Activated CD8-positive, alpha-beta T cell treated with anti-CD3 and anti-CD28 coated beads, Interleukin-2, amount 10 ng/mL, durations not matched to agents 7 days and 5 days (primary cell): ENCODE data around the gene TAS2R31. TPM values are rescaled to one million over a fixed set of nuclear protein-coding genes. Genes with fewer than 3 reads are reported as not detected.
"Not testable (repeated sequence)": the region's sequence is repeated elsewhere in the genome, so short reads cannot be mapped to it uniquely, and the experiment has no call there.

Experiments used
- ATAC-seq: fragments of 150-1000 bp; cut with Tn5 transposase; one replicate; pipeline ENCODE4 v1.10.0; 2021; ENCODE audit warnings: moderate library complexity
- CTCF ChIA-PET: fragments of 350-600 bp; sonication (Branson Sonifier 250); formaldehyde crosslinking; loops from one replicate; lab custom pipeline; 2021; ENCODE audit warnings: antibody characterized with exemption; lab: Charles Lee
- POLR2A ChIA-PET: fragments of 350-600 bp; sonication (Branson Sonifier 250); formaldehyde crosslinking; loops from one replicate; lab custom pipeline; 2021; ENCODE audit warnings: antibody characterized with exemption; lab: Charles Lee
- DNase-seq: peaks from one replicate; pipeline ENCODE4 v3.0.0-alpha.2; 2020
- H3K27ac Mint-ChIP-seq: one replicate; pipeline ENCODE4 v1.8.0; 2021; ENCODE audit warnings: mild to moderate bottlenecking, mixed read lengths
- H3K27me3 Mint-ChIP-seq: one replicate; pipeline ENCODE4 v1.8.0; 2021; ENCODE audit warnings: low read depth, mixed read lengths
- H3K36me3 Mint-ChIP-seq: one replicate; pipeline ENCODE4 v1.8.0; 2021; ENCODE audit warnings: low read depth, mixed read lengths
- H3K4me1 Mint-ChIP-seq: one replicate; pipeline ENCODE4 v1.8.0; 2021; ENCODE audit warnings: low read depth, mixed read lengths
- H3K4me3 Mint-ChIP-seq: one replicate; pipeline ENCODE4 v1.8.0; 2021; ENCODE audit warnings: mild to moderate bottlenecking, mixed read lengths
- H3K9me3 Mint-ChIP-seq: one replicate; pipeline ENCODE4 v1.8.0; 2022; ENCODE audit warnings: mixed read lengths; ENCODE audit not compliant: insufficient read depth
- total RNA-seq, 2 experiments: library from RNA; stranded (reverse); gene quantifications; one replicate each; pipeline ENCODE4 v1.2.3, GENCODE V29; 2021

The TAS2R31 gene
- 1 to 10 TPM; 2.2 to 3.0 TPM for total RNA-seq

DNA sequence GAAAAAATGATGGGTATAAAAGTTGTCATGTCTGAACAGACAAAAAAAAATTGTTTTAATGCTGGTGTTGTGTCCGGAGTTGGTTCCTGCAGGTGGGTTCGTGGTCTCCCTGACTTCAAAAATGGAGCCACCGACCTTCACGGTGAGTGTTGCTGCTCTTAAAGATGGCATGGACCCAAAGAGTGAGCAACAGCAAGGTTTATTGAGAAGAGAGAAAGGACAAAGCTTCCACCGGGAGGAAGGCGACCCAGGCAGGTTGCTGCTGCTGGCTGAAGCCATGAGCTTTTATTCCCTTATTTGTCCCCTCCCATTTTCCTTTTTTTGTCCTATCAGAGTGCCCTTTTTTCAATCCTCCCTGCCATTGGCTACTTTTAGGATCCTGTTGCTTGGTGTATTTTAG, at the start of gene TAS2R31:
Gene TAS2R31 (minus strand): TSS at position 101 of the 400 bp plus-strand sequence. CDS start 72 bp downstream, at position 29.
- H3K27me3 Mint-ChIP-seq: no peaks in the 10 kb centered on the region
- no peaks in the 10 kb centered on the region for H3K4me1 Mint-ChIP-seq
- CTCF ChIA-PET: no interaction called here
- ATAC-seq (no peak), DNase-seq (no peak)
- H3K27ac Mint-ChIP-seq: no peak within 1 kb of the TSS
- POLR2A ChIA-PET: no interaction called here
- peaks cover 26% of the 10 kb centered on the region for H3K36me3 Mint-ChIP-seq
- H3K4me3 Mint-ChIP-seq: no peak within 1 kb of the TSS
- H3K9me3 Mint-ChIP-seq: no peaks in the 10 kb centered on the region

GRCh38 chr12:11078246-11078645, 47.0 kb upstream of the TAS2R31 start:
- no peak for ATAC-seq
- H3K27me3 Mint-ChIP-seq: no peaks in the 10 kb centered on the region

DNA sequence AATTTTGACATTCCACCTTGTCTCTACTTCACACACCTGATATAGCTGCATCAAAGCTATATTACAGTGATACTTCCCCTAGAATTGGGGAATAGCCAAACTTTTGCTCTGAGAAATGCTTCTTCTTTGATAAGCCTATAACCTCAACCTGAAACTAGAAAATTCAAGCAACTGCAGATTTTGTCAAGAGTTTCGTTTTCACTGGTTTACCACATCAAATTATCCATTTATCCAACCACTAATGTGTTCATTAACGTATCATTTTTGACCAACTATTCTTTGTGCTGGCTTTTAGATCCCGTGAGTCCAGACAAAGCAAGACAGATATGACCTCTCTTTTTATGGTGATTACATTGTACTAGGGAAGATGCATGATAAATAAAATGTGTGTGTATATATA, 44.4 kb upstream of the TAS2R31 start:
- DNase-seq (no peak), ATAC-seq (no peak)
- CTCF ChIA-PET: no interaction called here
- POLR2A ChIA-PET: interaction anchor here (1.3 kb wide), 1 partner anchor 95 kb away, joined by 3 read pairs; the partner anchor contains the start of gene SMIM10L1
- no peaks in the 10 kb centered on the region for H3K27me3 Mint-ChIP-seq
- H3K27ac Mint-ChIP-seq: no peak overlapping the region
- peaks cover 8% of the 10 kb centered on the region for H3K9me3 Mint-ChIP-seq
- H3K4me1 Mint-ChIP-seq: no peaks in the 10 kb centered on the region
- peaks cover 7% of the 10 kb centered on the region for H3K36me3 Mint-ChIP-seq
- H3K4me3 Mint-ChIP-seq: no peak overlapping the region

More at GRCh38 chr12:11078246-11078645, 47.0 kb upstream of the TAS2R31 start:
- H3K4me1 Mint-ChIP-seq: no peaks in the 10 kb centered on the region
- POLR2A ChIA-PET: no interaction called here
- no peak for DNase-seq
- no peak overlapping the region for H3K27ac Mint-ChIP-seq
- peaks cover 14% of the 10 kb centered on the region for H3K9me3 Mint-ChIP-seq
- H3K4me3 Mint-ChIP-seq: no peak overlapping the region
- peaks cover 7% of the 10 kb centered on the region for H3K36me3 Mint-ChIP-seq
- CTCF ChIA-PET: no interaction called here

GRCh38 chr12:11071414-11071813, 40.2 kb upstream of the TAS2R31 start:
- no peak for DNase-seq
- no peak overlapping the region for H3K27ac Mint-ChIP-seq
- H3K4me1 Mint-ChIP-seq: no peaks in the 10 kb centered on the region
- peaks cover 9% of the 10 kb centered on the region for H3K36me3 Mint-ChIP-seq
- no peak for ATAC-seq
- no peaks in the 10 kb centered on the region for H3K27me3 Mint-ChIP-seq
- ChIA-PET CTCF (no interaction called here), POLR2A (no interaction called here)
- no peaks in the 10 kb centered on the region for H3K9me3 Mint-ChIP-seq
- no peak overlapping the region for H3K4me3 Mint-ChIP-seq

GRCh38 chr12:11070999-11071398, 39.8 kb upstream of the TAS2R31 start:
- Mint-ChIP-seq H3K4me1 (no peaks in the 10 kb centered on the region), H3K9me3 (peaks cover under 1% of the 10 kb centered on the region), H3K27ac (no peak overlapping the region), H3K27me3 (no peaks in the 10 kb centered on the region), H3K36me3 (peaks cover 10% of the 10 kb centered on the region), H3K4me3 (no peak overlapping the region)
- ChIA-PET POLR2A (no interaction called here), CTCF (no interaction called here)
- DNase-seq: no peak
- ATAC-seq: no peak

DNA sequence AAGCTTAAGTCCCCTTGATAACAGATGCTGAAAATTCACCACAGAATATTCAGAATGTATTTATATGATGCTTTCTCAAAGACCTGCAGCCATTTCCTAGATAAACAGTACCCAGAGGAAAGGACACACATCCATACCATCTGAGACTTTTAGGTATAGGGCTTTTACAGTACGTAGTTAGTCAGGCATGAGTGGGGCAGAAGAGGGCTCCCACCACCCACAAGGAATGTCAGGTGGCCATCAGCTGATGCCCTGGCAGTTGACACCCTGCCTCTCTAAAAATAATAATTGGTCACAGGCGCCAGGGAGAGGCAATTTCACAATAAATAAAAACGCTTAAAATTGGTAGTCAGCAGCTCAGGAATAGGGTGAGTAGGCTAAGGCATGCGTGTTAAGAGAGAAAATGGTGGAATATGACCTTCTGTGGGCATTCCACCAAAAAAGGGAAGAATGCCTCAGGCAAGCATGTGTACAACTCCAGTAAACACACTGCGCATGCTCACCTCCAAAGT, 38.7 kb upstream of the TAS2R31 start:
- CTCF ChIA-PET: no interaction called here
- Mint-ChIP-seq H3K27me3 (no peaks in the 10 kb centered on the region), H3K27ac (no peak overlapping the region), H3K9me3 (peaks cover 7% of the 10 kb centered on the region), H3K4me3 (no peak overlapping the region), H3K36me3 (peaks cover 15% of the 10 kb centered on the region), H3K4me1 (no peaks in the 10 kb centered on the region)
- POLR2A ChIA-PET: no interaction called here
- no peak for ATAC-seq
- no peak for DNase-seq

DNA sequence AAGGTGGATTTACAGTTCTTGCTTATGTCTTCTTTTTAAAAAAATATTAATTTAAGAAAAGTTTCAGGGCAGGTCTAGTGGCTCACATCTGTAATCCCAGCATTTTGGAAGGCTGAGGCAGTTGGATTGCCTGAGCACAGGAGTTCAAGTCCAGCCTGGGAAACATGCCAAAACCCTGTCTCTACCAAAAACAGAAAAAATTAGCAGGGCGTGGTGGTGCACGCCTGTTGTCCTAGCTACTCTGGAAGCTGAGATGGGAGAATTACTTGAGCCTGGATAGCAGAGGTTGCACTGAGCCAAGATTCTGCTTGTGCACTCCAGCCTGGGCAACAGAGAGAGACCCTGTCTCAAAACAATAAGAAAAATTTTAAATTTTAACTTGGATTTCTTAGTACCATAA, 36.3 kb upstream of the TAS2R31 start:
- CTCF ChIA-PET: no interaction called here
- POLR2A ChIA-PET: no interaction called here
- peaks cover 7% of the 10 kb centered on the region for H3K9me3 Mint-ChIP-seq
- ATAC-seq: no peak
- H3K4me3 Mint-ChIP-seq: no peak overlapping the region
- no peak for DNase-seq
- H3K27ac Mint-ChIP-seq: no peak overlapping the region
- no peaks in the 10 kb centered on the region for H3K4me1 Mint-ChIP-seq
- H3K36me3 Mint-ChIP-seq: peaks cover 15% of the 10 kb centered on the region
- H3K27me3 Mint-ChIP-seq: no peaks in the 10 kb centered on the region

DNA sequence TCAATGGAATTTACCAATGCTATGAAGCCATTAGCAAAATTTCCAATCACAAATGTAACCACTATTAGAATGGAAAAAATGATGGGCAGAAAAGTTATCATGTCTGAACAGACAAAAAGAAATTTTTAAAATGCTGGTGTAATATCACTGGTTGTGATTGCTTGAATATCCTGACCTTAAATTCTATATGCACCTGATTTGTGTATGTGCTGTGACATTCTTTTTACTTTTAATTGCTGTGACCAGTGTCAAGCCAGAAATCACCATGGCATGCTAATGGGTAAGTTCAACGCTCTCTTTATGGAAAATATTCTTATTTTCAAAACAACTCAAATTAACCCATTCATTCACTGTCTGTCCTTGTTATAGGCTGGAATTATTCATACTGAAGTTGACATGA, 31.0 kb upstream of the TAS2R31 start, which contains the start of gene TAS2R46:
Gene TAS2R46 (minus strand): TSS at position 101 of the 400 bp plus-strand sequence. CDS start 0 bp downstream, at position 101.
- H3K4me3 Mint-ChIP-seq, H3K27me3 Mint-ChIP-seq, H3K9me3 Mint-ChIP-seq, POLR2A ChIA-PET, H3K4me1 Mint-ChIP-seq, ATAC-seq, H3K27ac Mint-ChIP-seq, CTCF ChIA-PET, H3K36me3 Mint-ChIP-seq, DNase-seq: not testable (repeated sequence)

DNA sequence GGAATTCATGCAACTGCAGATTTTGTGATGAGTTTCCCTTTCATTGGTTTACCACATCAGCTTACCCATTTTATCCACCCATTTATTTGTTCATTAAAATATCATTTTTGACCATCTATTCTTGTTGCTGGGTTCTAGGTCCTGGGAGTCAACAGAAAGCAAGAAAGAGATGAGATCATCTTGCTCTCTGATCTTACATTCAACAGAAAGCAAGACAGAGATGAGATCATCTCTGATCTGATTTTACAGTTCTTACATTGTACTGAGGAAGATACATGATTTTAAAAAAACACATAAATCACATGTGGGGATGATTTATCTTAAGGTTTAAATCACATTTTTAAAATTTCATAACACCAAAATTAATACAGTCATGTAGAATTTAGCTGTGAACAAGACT, 28.6 kb upstream of the TAS2R31 start:
- Mint-ChIP-seq H3K27ac (no peak overlapping the region), H3K9me3 (peaks cover 7% of the 10 kb centered on the region), H3K4me1 (no peaks in the 10 kb centered on the region), H3K36me3 (peaks cover 14% of the 10 kb centered on the region), H3K27me3 (no peaks in the 10 kb centered on the region), H3K4me3 (no peak overlapping the region)
- CTCF ChIA-PET: no interaction called here
- DNase-seq (no peak), ATAC-seq (no peak)
- POLR2A ChIA-PET: no interaction called here

DNA sequence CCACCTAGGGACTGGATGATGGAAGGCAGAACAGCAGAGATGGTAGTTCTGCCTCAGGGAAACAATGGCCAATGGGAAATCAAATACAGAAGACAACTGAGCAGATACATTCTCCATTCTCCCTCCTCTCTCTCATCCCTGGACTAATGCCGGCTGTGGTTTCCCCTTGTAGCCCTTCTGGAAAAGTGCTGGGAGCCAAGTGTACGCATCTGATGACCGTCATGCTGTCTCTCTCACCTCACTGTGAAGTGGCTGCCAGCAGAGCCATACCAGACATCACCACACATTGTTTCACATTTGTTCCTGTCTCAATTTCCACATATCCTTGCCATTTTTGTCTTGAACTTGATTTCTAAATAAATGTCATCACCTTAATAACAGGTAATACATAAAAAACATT, 27.8 kb upstream of the TAS2R31 start:
- ChIA-PET POLR2A (no interaction called here), CTCF (no interaction called here)
- H3K9me3 Mint-ChIP-seq: peaks cover 7% of the 10 kb centered on the region
- H3K4me1 Mint-ChIP-seq: no peaks in the 10 kb centered on the region
- no peak for ATAC-seq
- peaks cover 14% of the 10 kb centered on the region for H3K36me3 Mint-ChIP-seq
- no peak overlapping the region for H3K27ac Mint-ChIP-seq
- no peaks in the 10 kb centered on the region for H3K27me3 Mint-ChIP-seq
- no peak overlapping the region for H3K4me3 Mint-ChIP-seq
- DNase-seq: no peak

DNA sequence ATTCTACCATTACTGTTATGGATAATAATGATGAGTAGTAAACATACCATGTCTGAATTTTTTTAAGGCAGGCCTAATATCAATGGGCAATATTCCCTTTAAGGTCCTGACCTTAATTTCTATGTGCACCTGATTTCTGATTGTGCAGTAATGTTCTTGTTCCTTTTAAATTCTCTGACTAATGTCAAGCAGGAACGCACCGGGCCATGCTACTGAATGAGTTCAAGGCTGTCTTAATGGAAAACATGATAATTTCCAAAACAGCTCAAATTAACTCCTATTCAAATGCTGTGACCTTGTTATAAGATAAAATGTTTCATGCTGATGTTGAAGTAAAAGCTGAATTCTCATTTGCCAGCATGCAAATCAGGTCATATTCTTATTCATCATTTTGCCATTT, 24.1 kb upstream of the TAS2R31 start:
- POLR2A ChIA-PET: no interaction called here
- CTCF ChIA-PET: no interaction called here
- no peak for ATAC-seq

GRCh38 chr12:11049806-11050531, 18.8 kb upstream of the TAS2R31 start:
- CTCF ChIA-PET, H3K4me3 Mint-ChIP-seq, ATAC-seq, POLR2A ChIA-PET, H3K4me1 Mint-ChIP-seq, H3K27me3 Mint-ChIP-seq, DNase-seq, H3K27ac Mint-ChIP-seq: not testable (repeated sequence)
- peaks cover 37% of the 10 kb centered on the region for H3K36me3 Mint-ChIP-seq
- H3K9me3 Mint-ChIP-seq: peaks cover 32% of the 10 kb centered on the region

More for the DNA sequence above, 24.1 kb upstream of the TAS2R31 start:
- no peak for DNase-seq
- Mint-ChIP-seq H3K9me3 (peaks cover 32% of the 10 kb centered on the region), H3K4me3 (no peak overlapping the region), H3K27me3 (no peaks in the 10 kb centered on the region), H3K36me3 (peaks cover 30% of the 10 kb centered on the region), H3K27ac (no peak overlapping the region), H3K4me1 (no peaks in the 10 kb centered on the region)
